Fibroblast of pulmonary artery (primary cell): ENCODE data around the gene RPRD1B.

Experiments used
- DNase-seq: peaks from one replicate; pipeline ENCODE4 v3.0.0-alpha.2; 2010; ENCODE audit warnings: low read depth
- H3K4me3 ChIP-seq: replicated peaks from 2 replicates; pipeline ENCODE4 v1.5.1; 2011; ENCODE audit warnings: low read depth, mild to moderate bottlenecking, control low read depth, low read length, moderate library complexity
- TF ChIP-seq, protein P1 (sequence below): IDR thresholded peaks from 2 replicates; pipeline ENCODE4 v1.5.1; 2011; ENCODE audit warnings: mild to moderate bottlenecking, control low read depth, low read length, inconsistent platforms; ENCODE audit errors: missing control alignments

Gene RPRD1B

DNA sequence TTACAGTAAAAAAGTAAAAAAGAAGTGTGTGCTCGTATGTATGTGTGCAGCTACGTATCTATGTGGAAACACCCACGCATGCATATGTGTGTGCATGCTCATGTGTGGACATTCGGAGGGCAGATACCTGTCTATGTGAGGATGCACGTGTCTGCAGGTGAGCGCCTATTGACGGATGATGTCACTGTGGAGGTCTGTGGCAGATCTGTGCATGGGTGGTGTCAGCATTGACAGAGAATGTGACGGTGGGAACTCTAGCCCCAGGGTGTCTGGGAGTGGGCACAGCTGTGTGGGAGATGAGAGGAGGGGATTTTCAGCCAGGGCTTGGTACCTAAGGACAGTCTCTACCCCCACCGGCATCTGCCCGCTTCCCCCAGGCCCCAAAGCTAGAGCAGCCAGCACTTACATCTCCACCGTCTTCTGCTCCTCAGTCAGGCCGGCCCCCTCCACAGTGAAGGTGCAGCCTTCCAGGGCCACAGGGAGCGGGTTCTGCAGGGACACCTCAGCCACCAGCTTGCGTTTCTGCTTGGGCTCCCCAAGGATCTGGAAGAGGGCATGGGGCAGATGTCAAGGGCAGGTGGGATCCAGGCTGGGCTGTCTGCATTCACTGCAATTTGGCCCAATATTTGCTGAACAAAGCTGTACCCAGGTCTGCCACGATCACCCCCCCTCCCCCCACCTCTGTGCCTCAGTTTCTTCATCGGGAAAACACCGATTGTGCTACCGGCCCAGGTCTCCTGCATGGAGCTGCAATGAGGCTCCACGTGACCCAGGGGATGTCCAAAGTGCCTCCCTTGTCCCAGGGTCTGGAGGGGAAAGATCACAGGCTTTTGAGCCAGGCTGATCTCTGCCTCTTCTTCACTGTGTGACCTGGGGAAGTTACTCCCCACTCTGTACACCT, 97.4 kb downstream of the RPRD1B start:
- TF ChIP-seq, protein P1, sequence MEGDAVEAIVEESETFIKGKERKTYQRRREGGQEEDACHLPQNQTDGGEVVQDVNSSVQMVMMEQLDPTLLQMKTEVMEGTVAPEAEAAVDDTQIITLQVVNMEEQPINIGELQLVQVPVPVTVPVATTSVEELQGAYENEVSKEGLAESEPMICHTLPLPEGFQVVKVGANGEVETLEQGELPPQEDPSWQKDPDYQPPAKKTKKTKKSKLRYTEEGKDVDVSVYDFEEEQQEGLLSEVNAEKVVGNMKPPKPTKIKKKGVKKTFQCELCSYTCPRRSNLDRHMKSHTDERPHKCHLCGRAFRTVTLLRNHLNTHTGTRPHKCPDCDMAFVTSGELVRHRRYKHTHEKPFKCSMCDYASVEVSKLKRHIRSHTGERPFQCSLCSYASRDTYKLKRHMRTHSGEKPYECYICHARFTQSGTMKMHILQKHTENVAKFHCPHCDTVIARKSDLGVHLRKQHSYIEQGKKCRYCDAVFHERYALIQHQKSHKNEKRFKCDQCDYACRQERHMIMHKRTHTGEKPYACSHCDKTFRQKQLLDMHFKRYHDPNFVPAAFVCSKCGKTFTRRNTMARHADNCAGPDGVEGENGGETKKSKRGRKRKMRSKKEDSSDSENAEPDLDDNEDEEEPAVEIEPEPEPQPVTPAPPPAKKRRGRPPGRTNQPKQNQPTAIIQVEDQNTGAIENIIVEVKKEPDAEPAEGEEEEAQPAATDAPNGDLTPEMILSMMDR = no peak
- DNase-seq = no peak
- no peak overlapping the region for H3K4me3 ChIP-seq

DNA sequence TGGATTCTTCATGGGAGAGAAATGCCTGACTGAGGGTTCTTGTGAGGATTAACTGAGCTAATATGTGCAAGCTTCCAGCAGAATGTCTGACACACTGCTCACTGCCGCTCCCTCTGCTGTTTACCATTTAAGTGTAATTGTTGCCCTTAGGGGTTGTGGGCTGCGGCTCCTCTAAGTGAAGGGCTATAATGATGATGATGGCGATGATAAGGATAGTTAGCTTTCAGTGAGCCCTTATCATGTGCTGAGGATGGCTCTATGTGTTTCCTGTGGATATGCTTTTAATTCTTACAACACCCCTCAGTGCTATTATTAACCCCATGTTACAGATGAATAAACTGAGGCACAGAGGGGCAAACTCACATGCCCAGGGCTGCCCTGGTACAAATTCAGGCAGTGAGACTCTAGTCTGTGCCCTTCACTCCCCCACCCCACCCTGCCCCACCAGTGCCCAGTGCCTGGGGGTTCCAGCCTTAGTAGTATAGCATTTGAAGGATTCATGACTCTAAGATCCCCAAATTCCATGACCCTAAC, 98.1 kb downstream of the RPRD1B start:
- DNase-seq = no peak
- TF ChIP-seq, protein P1 = no peak
- H3K4me3 ChIP-seq = no peak overlapping the region

DNA sequence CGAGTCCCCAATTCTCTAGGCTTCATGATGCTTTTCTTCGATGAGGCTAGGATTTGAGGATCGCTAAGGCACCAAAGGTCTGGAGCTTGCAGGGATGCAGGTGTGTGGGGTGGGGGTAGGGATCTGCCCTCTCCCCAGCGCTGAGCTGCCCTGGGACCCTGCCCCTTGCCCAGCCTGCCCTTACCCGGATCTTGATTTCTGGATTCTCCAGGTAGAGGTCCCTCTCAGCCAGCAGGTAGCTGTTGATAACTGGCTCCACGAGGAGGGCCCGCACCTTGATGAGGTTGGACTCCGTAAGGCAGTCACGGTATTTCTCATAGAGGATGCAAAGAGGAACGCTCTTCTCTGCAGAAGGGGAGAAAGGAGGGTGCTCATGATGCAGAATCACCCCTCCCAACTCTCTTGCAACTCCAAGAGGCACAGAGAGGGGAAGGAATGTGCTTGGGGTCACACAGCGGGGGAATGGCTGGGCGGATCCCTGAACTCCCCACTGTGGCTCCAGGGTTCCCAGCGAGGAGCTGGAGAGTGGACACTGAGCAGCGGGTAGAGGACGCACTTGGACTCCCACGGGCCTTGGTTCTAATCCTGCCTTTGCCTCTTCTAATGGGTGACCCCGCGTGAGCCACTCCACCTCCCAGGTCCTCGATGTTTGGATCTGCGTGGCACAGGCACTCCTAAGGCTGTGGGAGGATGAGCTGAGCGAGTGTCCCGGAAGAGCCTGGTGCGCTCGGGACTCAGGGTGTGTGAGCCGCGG, 98.8 kb downstream of the RPRD1B start:
- TF ChIP-seq, protein P1 = no peak
- DNase-seq = no peak

DNA sequence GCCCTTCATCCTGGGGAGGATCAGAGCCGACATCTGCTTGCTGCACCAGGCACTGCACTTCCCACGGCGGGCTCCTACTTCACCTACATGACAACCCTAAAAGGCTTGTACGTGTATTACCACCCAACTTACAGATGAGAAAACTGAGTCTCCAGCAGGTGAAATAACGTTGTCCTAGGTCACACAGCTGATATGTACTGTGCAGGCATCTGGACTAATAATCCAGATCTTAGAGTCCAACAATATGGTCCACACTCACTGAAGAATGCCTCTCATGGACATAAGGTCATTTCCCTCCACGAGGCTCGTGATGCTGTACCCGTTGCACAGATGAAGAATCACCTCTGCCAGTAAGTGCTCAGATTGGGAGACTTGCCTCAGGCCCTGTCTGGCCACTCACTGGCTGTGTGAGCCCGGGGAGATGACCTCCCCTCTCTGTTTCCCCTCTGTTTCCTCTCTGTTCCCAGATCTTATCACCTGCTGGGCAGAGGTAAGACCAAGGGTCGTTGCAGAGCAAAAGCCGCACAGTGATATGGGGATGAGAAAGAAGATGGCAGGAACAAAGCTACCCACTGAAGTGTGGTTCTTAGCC, 99.5 kb downstream of the RPRD1B start:
- no peak overlapping the region for H3K4me3 ChIP-seq
- TF ChIP-seq, protein P1 = no peak
- no peak for DNase-seq

More for the DNA sequence above, 98.8 kb downstream of the RPRD1B start:
- H3K4me3 ChIP-seq = no peak overlapping the region

DNA sequence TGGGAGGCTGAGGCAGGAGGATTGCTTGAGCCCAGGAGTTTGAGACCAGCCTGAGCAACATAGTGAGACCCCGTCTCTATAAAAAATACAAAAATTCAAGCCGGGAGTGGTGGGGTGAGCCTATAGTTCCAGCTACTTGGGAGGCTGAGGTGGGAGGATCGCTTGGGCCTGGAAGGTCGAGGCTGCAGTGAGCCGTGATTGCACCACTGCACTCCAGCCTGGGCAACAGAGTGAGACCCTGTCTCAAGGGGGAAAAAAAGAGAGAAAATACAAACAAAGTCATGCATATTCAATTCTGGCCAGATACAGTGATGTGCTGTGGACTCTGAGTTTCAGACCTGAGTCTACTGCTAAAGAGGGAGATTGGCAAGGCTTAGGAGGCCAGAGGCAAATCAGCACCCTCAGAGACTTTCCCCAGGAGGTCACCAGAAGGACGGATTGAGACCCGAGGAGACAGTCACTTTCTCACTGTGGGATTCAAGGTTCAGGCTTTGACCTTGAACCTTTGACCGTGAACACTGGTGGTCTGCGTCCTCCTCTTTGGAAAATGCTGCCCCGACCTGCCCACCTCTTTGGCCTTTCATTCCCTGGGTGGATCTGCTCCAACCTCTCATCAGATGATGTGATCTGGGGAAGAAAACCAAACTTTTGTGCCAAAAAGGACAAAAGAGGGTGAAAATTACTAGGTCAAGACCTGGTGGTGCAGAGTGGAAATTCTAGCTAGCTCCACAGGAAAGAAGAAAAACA, 100.3 kb downstream of the RPRD1B start:
- DNase-seq = no peak
- H3K4me3 ChIP-seq = no peak overlapping the region
- TF ChIP-seq, protein P1 = no peak

DNA sequence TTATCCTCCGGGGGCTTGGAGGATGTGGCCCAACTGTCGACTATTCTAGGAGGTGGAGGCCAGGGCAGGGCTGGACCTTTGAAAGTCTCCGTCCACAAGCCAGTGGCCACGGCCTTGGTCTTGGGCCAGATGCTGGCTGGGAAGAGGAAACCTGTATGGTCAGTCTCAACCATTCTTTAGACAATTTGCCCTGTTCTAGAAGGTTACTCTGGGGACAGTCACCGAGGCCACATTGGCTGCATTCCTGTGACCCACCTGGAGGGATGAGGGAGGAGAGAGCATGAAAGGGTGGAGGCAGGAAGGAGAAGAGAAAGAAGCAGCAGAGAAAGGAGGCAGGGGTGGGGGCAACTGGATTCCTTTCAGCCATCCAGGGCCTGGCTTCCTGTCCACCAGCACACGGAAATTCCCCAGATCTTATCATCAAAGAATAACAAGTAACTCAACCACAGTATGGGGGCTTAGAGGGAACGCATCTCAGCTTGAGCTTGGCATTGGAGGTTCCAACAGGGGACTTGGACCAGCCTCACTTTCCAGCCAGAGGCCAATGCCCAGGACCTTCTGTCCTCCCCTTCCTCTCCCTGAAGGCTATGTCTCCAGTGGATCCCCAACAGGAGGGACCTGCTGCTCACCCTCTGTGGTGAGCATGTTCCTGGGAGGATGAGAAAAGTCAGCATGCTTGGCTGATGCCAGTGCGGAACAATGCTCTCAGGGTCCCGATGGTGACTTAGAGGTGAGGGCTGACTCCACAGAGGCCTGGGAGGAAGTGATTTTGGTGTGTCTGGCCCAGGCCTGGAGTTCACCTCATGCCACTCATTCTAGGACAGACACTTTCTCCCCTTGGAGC, 101.1 kb downstream of the RPRD1B start:
- no peak overlapping the region for H3K4me3 ChIP-seq
- peak; percentile 79 for DNase-seq
- TF ChIP-seq, protein P1 = no peak
